ENCODE data around the gene PCDHGA12.

Gene PCDHGA12

DNA sequence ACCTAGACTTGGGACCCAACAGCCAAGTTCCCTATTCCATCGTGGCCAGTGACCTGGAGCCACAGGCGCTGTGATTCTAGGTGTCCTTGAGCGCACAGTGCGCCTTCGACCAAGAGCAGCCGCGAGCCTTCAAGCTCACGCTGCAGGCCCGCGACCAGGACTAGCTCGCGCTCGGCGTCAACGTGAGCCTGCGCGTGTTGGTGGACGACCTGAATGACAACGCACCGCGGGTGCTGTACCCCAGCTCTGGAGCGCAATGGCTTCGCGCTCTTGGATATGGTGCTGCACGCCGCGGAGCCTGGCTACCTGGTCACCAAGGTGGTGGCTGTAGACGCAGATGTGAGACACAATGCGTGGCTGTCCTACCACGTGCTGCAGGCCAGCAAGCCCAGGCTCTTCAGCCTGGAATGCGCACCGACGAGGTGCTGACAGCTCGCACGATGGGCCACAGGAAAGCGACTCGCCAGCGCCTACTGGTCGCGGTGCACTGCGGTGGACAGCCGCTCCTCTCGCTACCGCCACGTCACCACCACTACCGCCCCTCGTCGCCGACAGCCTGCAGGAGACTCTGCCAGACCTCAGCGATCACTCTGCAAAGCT, 11.4 kb downstream of the PCDHGA12 start:
- no peak for DNase-seq

DNA sequence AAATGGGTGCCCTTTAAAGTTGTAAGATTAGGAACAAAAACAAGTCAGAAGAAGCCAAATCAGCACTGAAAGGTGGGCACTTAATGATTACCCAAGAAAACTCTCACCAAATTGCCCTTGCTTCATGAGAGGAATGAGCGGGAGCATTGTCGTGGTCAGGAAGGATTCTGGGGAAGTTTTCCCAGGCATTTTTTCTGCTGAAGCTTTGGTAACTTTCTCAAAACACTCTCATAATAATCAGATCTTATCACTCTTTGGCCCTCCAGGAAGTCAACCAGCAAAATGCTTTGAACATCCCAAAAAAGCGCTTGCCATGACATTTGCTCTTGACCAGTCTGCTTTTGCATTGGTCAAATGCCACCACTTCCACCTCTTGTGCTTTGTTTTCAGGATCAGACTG, 35.0 kb downstream of the PCDHGA12 start:
- no peak for DNase-seq

DNA sequence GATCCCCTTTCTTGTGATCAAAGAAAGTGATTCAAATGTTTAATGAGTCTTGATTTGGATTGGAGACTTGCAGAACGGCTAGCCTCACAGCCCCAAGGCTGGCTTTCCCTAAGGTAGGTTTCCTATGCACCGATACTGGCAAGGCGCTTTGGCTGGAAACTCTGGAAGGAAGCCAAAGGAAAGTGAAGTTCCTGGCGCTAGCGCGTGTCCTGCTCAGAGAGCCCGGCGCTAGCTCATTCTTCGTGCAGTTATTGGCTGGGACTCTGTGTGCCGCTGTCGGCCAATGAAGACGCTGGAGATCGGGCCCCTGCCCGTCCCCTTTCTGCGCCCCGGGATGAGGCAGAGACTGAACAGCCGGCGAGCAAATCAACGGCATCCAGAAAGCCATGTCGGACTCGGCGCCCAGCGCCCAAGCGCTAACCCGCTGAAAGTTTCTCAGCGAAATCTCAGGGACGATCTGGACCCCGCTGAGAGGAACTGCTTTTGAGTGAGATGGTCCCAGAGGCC, 45.4 kb downstream of the PCDHGA12 start, which contains the start of gene PCDHGC3:
TSS of gene PCDHGC3 (plus strand) at position 342 of the 507 bp plus-strand sequence. CDS start at position 493, 151 bp downstream.
- DNase-seq: no peak

DNA sequence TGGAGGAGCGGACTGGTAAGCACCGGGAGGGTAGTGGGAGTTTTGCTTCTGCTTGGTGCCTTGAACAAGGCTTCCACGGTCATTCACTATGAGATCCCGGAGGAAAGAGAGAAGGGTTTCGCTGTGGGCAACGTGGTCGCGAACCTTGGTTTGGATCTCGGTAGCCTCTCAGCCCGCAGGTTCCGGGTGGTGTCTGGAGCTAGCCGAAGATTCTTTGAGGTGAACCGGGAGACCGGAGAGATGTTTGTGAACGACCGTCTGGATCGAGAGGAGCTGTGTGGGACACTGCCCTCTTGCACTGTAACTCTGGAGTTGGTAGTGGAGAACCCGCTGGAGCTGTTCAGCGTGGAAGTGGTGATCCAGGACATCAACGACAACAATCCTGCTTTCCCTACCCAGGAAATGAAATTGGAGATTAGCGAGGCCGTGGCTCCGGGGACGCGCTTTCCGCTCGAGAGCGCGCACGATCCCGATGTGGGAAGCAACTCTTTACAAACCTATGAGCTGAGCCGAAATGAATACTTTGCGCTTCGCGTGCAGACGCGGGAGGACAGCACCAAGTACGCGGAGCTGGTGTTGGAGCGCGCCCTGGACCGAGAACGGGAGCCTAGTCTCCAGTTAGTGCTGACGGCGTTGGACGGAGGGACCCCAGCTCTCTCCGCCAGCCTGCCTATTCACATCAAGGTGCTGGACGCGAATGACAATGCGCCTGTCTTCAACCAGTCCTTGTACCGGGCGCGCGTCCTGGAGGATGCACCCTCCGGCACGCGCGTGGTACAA, 46.0 kb downstream of the PCDHGA12 start:
- peak in 1 of 2 experiments; percentile 3 for DNase-seq

DNA sequence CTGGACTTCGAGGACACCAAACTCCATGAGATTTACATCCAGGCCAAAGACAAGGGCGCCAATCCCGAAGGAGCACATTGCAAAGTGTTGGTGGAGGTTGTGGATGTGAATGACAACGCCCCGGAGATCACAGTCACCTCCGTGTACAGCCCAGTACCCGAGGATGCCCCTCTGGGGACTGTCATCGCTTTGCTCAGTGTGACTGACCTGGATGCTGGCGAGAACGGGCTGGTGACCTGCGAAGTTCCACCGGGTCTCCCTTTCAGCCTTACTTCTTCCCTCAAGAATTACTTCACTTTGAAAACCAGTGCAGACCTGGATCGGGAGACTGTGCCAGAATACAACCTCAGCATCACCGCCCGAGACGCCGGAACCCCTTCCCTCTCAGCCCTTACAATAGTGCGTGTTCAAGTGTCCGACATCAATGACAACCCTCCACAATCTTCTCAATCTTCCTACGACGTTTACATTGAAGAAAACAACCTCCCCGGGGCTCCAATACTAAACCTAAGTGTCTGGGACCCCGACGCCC, 46.8 kb downstream of the PCDHGA12 start:
- no peak for DNase-seq

DNA sequence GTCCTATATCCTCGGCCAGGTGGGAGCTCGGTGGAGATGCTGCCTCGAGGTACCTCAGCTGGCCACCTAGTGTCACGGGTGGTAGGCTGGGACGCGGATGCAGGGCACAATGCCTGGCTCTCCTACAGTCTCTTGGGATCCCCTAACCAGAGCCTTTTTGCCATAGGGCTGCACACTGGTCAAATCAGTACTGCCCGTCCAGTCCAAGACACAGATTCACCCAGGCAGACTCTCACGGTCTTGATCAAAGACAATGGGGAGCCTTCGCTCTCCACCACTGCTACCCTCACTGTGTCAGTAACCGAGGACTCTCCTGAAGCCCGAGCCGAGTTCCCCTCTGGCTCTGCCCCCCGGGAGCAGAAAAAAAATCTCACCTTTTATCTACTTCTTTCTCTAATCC, 47.5 kb downstream of the PCDHGA12 start:
- no peak for DNase-seq

DNA sequence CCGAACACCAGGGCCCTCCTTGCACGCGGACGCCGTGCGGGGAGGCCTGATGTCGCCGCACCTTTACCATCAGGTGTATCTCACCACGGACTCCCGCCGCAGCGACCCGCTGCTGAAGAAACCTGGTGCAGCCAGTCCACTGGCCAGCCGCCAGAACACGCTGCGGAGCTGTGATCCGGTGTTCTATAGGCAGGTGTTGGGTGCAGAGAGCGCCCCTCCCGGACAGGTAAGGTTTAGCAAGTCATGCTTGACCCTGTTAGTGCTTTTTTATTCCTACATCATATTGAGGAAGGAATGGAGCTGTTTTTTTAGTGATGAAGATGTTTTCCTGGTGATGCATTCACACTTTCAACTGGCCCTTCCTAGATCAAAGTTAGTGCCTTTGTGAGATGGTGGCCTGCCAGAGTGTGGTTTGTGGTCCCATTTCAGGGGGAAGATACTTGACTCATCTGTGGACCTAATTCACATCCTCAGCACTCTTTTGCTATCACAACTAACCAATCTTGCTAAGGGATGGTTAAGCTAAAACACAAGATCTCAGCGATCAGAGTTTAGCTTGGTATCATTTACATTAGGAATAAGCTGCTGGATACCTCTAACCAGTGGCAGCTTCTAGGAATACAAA, 48.1 kb downstream of the PCDHGA12 start:
- DNase-seq: no peak

DNA sequence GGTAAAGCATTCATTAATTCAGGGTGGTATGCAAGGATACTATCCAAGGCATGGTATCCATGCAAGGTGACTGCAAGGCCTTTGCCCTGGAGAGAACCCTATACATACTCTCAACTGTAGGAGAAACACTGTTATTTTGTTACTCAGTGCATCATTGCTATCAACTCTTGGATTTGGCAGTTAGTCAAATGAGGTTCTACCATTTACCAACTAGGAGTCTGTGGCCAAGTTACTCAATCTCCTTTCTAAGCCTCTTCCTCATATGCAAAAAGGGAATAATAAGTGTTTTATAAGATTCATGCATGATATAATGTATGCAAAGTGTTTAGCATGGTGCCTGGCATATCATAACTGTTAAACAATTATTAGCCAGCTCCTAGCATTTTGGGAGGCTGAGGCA, 49.5 kb downstream of the PCDHGA12 start:
- no peak for DNase-seq
